Breast epithelium (tissue), 4 donors: ENCODE results near the gene CPNE2. TPM values are rescaled to one million over a fixed set of nuclear protein-coding genes. Genes with fewer than 3 reads are reported as not detected.
A peak's percentile ranks its signal among the peaks of the same experiment; 100 is the strongest.

Experiments
- DNase-seq, 2 donors: peaks; one replicate each; pipeline ENCODE4 v3.0.0-alpha.2; 2019; ENCODE audit warnings: low spot score in 2 of 2
- H3K27ac ChIP-seq, 2 donors: fragments of 200-600 bp; sonication (generic) in 1 of 2; one replicate each; pipeline ENCODE4 v1.5.1; 2016 to 2019; ENCODE audit warnings: mild to moderate bottlenecking in 1 of 2
- H3K27me3 ChIP-seq, 2 donors: fragments of 200-600 bp; sonication (generic) in 1 of 2; one replicate each; pipeline versions ENCODE4 v1.5.1 to v1.6.0; 2017 to 2019; ENCODE audit warnings: control low read depth in 1 of 2, mild to moderate bottlenecking in 1 of 2
- H3K36me3 ChIP-seq: fragments of 200-600 bp; one replicate; pipeline ENCODE4 v1.5.1; 2019
- H3K4me1 ChIP-seq, 2 donors: fragments of 200-600 bp; sonication (generic); one replicate each; pipeline ENCODE4 v1.5.1; 2016 to 2019; ENCODE audit warnings: control low read depth in 1 of 2
- H3K4me3 ChIP-seq, 3 donors: fragments of 200-600 bp; sonication (generic); 1 replicate in 2 of 3; 2 replicates in 1 of 3; pipeline ENCODE4 v1.5.1; 2016 to 2019; ENCODE audit warnings: mild to moderate bottlenecking in 3 of 3, moderate library complexity in 2 of 3
- H3K9me3 ChIP-seq, 2 donors: fragments of 200-600 bp; sonication (generic) in 1 of 2; one replicate each; pipeline ENCODE4 v1.5.1; 2016 to 2019; ENCODE audit warnings: control low read depth in 1 of 2
- POLR2A ChIP-seq: fragments of 450-650 bp; IDR thresholded peaks from one replicate; pipeline ENCODE4 v1.6.1; 2016; ENCODE audit warnings: antibody characterized with exemption, mild to moderate bottlenecking, moderate library complexity
- POLR2AphosphoS5 ChIP-seq, 3 donors: sonication (generic); formaldehyde crosslinking; IDR thresholded peaks; one replicate each; pipeline ENCODE4 v1.6.1; 2017; ENCODE audit warnings: antibody characterized with exemption in 3 of 3
- intact Hi-C: fragments of 100-400 bp; cut with DNase I; formaldehyde crosslinking; loops from one replicate; pipeline ENCODE4 v1.15.1; 2023; ENCODE audit warnings: low total_unique reads
- total RNA-seq, 3 donors: library from RNA; depleted of rRNA; stranded (reverse); fragments of >200 nt; gene quantifications; one replicate each; pipeline ENCODE4 v1.1.0, GENCODE V29; 2016
- TF ChIP-seq, protein P1 (sequence below), 3 donors: fragments of 450-650 bp; IDR thresholded peaks; one replicate each; pipeline ENCODE4 v1.5.1; 2016 to 2017; ENCODE audit warnings: antibody characterized with exemption in 3 of 3, mild to moderate bottlenecking in 3 of 3, moderate library complexity in 3 of 3

CPNE2 gene
- total RNA-seq, 3 donors from 2014 or later = 13.9 to 56.5 (median 26.5) TPM

DNA sequence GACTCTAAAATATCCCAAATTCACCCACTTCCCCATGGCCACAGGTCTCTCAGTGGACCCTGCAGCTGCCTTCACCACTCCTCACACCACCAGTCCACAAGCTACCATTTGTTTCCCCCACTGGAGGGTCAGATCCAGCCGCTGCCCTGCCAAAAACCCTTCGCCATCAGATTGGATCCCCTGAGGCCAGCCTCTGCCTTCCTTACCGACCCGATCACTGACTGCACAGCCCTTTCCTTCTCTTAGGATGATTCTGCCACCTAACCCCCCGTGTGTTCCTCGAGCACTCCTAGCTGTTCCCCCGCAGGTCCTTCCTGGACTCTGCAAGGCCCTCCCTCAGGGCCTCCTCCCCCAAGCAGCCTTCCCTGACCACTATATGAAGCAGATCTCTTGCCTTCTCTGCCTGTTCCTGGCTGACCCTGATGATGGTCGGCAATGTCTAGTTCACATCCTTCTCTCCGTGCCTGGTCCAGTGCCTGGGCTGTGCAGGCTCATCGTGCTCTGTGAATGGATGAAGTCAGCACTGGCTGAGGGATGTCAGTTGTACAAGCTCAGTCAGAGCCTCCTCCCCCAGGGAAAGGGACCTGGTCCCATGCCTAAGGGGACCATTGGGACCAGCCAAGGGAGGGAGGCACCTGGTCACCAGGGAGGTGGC lies 46.0 kb downstream of the CPNE2 start:
- Histone ChIP-seq H3K27me3 (no peaks in the 10 kb centered on the region), H3K27ac (no peak overlapping the region), H3K4me3 (no peak overlapping the region), H3K4me1 (no peaks in the 10 kb centered on the region), H3K36me3 (no peaks in the 10 kb centered on the region), H3K9me3 (no peaks in the 10 kb centered on the region)
- intact Hi-C loops = no loop called here
- TF ChIP-seq POLR2A (no peak), POLR2AphosphoS5 (IDR thresholded peaks at IDR 0.05) (no peak)
- TF ChIP-seq, protein P1, sequence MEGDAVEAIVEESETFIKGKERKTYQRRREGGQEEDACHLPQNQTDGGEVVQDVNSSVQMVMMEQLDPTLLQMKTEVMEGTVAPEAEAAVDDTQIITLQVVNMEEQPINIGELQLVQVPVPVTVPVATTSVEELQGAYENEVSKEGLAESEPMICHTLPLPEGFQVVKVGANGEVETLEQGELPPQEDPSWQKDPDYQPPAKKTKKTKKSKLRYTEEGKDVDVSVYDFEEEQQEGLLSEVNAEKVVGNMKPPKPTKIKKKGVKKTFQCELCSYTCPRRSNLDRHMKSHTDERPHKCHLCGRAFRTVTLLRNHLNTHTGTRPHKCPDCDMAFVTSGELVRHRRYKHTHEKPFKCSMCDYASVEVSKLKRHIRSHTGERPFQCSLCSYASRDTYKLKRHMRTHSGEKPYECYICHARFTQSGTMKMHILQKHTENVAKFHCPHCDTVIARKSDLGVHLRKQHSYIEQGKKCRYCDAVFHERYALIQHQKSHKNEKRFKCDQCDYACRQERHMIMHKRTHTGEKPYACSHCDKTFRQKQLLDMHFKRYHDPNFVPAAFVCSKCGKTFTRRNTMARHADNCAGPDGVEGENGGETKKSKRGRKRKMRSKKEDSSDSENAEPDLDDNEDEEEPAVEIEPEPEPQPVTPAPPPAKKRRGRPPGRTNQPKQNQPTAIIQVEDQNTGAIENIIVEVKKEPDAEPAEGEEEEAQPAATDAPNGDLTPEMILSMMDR (IDR thresholded peaks at IDR 0.05) = no peak
- no peak for DNase-seq

GRCh38 chr16:57140931-57141668 lies 48.7 kb downstream of the CPNE2 start:
- no peak for DNase-seq
- Histone ChIP-seq H3K36me3 (no peaks in the 10 kb centered on the region), H3K4me1 (no peaks in the 10 kb centered on the region), H3K27ac (peak overlapping the region in 1 of 2 donors; percentile 25), H3K4me3 (no peak overlapping the region), H3K9me3 (no peaks in the 10 kb centered on the region), H3K27me3 (no peaks in the 10 kb centered on the region)
- intact Hi-C loops = no loop called here
- TF ChIP-seq POLR2A (no peak), POLR2AphosphoS5 (IDR thresholded peaks at IDR 0.05) (no peak)
- TF ChIP-seq, protein P1 (IDR thresholded peaks at IDR 0.05) = no peak

DNA sequence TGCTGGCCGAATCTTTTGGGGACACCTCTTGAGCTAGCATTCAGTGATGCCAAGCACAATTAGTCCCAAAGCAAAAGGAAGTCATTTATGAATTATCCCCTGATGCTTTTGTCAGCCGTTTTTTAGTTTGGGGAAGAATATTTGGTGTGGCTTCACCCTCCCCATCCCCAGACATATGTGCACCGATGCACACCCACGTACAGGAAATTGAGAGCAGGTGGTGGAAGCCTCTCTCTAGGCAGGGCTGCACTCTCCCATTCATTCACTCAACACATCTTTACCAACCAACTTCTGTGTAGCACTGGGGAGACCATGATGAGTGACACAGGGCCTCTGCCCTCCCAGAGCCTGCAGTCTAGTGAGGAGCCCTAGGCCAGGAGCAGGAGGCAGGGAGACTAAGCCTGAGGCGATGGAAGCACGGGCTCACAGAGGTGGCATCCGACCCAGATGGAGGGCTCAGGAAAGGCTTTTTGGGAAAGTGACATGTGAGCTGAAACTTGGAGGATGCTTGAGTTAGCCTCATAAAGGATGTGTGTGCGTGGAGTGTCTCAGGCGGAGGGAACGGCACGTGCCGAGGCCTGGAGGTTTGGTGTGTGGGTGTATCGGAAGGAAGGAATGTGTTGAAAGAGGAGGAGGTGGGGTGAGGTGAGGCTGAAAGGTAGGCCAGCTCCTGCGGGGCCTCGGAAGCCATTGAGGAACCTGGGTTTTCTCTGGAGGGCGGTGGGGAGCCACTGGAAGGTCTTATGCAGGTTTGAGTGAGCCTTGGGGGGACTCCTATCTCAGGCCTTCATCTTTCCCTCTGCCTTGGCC lies 49.6 kb downstream of the CPNE2 start:
- Histone ChIP-seq H3K4me3 (no peak overlapping the region), H3K27ac (peak overlapping the region in 1 of 2 donors; percentile 25), H3K27me3 (no peaks in the 10 kb centered on the region), H3K9me3 (no peaks in the 10 kb centered on the region), H3K4me1 (no peaks in the 10 kb centered on the region), H3K36me3 (no peaks in the 10 kb centered on the region)
- intact Hi-C loops = no loop called here
- TF ChIP-seq, protein P1 (IDR thresholded peaks at IDR 0.05) = no peak
- TF ChIP-seq POLR2A = no peak
- TF ChIP-seq POLR2AphosphoS5 (IDR thresholded peaks at IDR 0.05) = no peak
- peak in 1 of 2 donors; percentile 23 for DNase-seq

GRCh38 chr16:57143149-57143921 lies 51.0 kb downstream of the CPNE2 start:
- H3K36me3 ChIP-seq = no peaks in the 10 kb centered on the region
- H3K9me3 ChIP-seq = no peaks in the 10 kb centered on the region
- H3K4me3 ChIP-seq = no peak overlapping the region
- intact Hi-C loops = no loop called here
- peaks cover 0 to 4% of the 10 kb centered on the region in 2 donors for H3K4me1 ChIP-seq
- no peak overlapping the region for H3K27ac ChIP-seq
- H3K27me3 ChIP-seq = no peaks in the 10 kb centered on the region
- DNase-seq = no peak
- no peak for TF ChIP-seq POLR2AphosphoS5 (IDR thresholded peaks at IDR 0.05)
- TF ChIP-seq, protein P1 (IDR thresholded peaks at IDR 0.05) = no peak
- TF ChIP-seq POLR2A = no peak
